OCI-LY1 (cell line): ENCODE measurements around the gene SCNN1G.
"Not testable (repeated sequence)": the region's sequence is repeated elsewhere in the genome, so short reads cannot be mapped to it uniquely, and the experiment has no call there.

Experiments used
- H2AFZ ChIP-seq: fragments of 200-600 bp; sonication (generic), shearing (Covaris generic); 2 replicates; pipeline ENCODE4 v1.6.0; 2014; ENCODE audit warnings: antibody characterized with exemption, mild to moderate bottlenecking, low read length
- H3F3A ChIP-seq: fragments of 200-600 bp; sonication (generic), shearing (Covaris generic); 2 replicates; pipeline ENCODE4 v1.6.0; 2014; ENCODE audit warnings: mild to moderate bottlenecking, antibody characterized with exemption, low read length, moderate library complexity; ENCODE audit not compliant: insufficient read depth
- H3K27ac ChIP-seq: fragments of 200-600 bp; sonication (generic); 2 replicates; pipeline ENCODE4 v1.5.1; 2014; ENCODE audit warnings: low read length, mixed run types, mild to moderate bottlenecking, low read depth; ENCODE audit not compliant: poor library complexity, severe bottlenecking
- H3K27me3 ChIP-seq: fragments of 200-600 bp; sonication (generic); 2 replicates; pipeline ENCODE4 v1.6.0; 2014; ENCODE audit warnings: antibody characterized with exemption, mild to moderate bottlenecking, low read length, moderate library complexity; ENCODE audit not compliant: insufficient read depth
- H3K36me3 ChIP-seq: fragments of 200-600 bp; sonication (generic); 2 replicates; pipeline ENCODE4 v1.6.1; 2014; ENCODE audit warnings: mild to moderate bottlenecking, antibody characterized with exemption, low read length, moderate library complexity, mixed read lengths; ENCODE audit not compliant: insufficient read depth
- H3K4me1 ChIP-seq: fragments of 200-600 bp; sonication (generic); 2 replicates; pipeline ENCODE4 v1.5.1; 2014; ENCODE audit warnings: mild to moderate bottlenecking, low read length, moderate library complexity; ENCODE audit not compliant: insufficient read depth, severe bottlenecking
- H3K4me2 ChIP-seq: fragments of 200-600 bp; sonication (generic), shearing (Covaris generic); 2 replicates; pipeline ENCODE4 v1.6.1; 2014; ENCODE audit warnings: low read length
- H3K4me3 ChIP-seq: fragments of 200-600 bp; sonication (generic); 2 replicates; pipeline ENCODE4 v1.5.1; 2014; ENCODE audit warnings: low read length, low read depth, mild to moderate bottlenecking, mixed read lengths; ENCODE audit not compliant: poor library complexity, severe bottlenecking
- H3K79me2 ChIP-seq: fragments of 200-600 bp; shearing (Covaris generic); 2 replicates; pipeline ENCODE4 v1.6.1; 2016; ENCODE audit warnings: mixed run types, low read length, mixed read lengths; ENCODE audit not compliant: insufficient read depth
- H3K9ac ChIP-seq: fragments of 200-600 bp; sonication (generic), shearing (Covaris generic); 2 replicates; pipeline ENCODE4 v1.6.1; 2014; ENCODE audit warnings: mild to moderate bottlenecking, low read length, mixed read lengths
- H3K9me2 ChIP-seq: fragments of 200-600 bp; sonication (generic), shearing (Covaris generic); 2 replicates; pipeline ENCODE4 v1.6.1; 2014; ENCODE audit warnings: low read depth, mild to moderate bottlenecking, low read length, mixed read lengths
- H3K9me3 ChIP-seq: fragments of 200-600 bp; shearing (Covaris generic); 2 replicates; pipeline ENCODE4 v1.6.1; 2014; ENCODE audit warnings: low read length, mixed read lengths
- H4K20me1 ChIP-seq: fragments of 200-600 bp; sonication (generic), shearing (Covaris generic); 2 replicates; pipeline ENCODE4 v1.6.0; 2016; ENCODE audit warnings: mild to moderate bottlenecking, low read length; ENCODE audit not compliant: insufficient read depth
- CTCF ChIP-seq: fragments of 200-600 bp; sonication (generic), shearing (Covaris generic); IDR thresholded peaks from 2 replicates; pipeline ENCODE4 v1.5.1; 2017; ENCODE audit warnings: mild to moderate bottlenecking, antibody characterized with exemption, low read length, moderate library complexity, mixed read lengths
- EZH2 ChIP-seq: fragments of 200-600 bp; sonication (generic), shearing (Covaris generic); IDR thresholded peaks from 2 replicates; pipeline ENCODE4 v1.8.0; 2017; ENCODE audit warnings: borderline replicate concordance, mixed run types, mild to moderate bottlenecking, antibody characterized with exemption, low read length, moderate library complexity, mixed read lengths

Gene SCNN1G

GRCh38 chr16:23143391-23143790 lies 39.2 kb upstream of the SCNN1G start:
- peaks cover 13% of the 10 kb centered on the region for H3K4me1 ChIP-seq
- H3K27me3 ChIP-seq: no peaks in the 10 kb centered on the region
- H3K9ac ChIP-seq: no peak overlapping the region
- no peaks in the 10 kb centered on the region for H3K36me3 ChIP-seq
- H3K79me2 ChIP-seq: peaks cover 6% of the 10 kb centered on the region; the same call in 1 of the 2 replicates
- no peaks in the 10 kb centered on the region for H4K20me1 ChIP-seq
- no peak overlapping the region for H3K27ac ChIP-seq
- no peaks in the 10 kb centered on the region for H3F3A ChIP-seq
- no peak overlapping the region for H3K4me3 ChIP-seq
- H3K9me2 ChIP-seq: no peaks in the 10 kb centered on the region
- H2AFZ ChIP-seq: no peak overlapping the region
- H3K9me3 ChIP-seq: peaks cover 7% of the 10 kb centered on the region; the same call in 1 of the 2 replicates
- no peak overlapping the region for H3K4me2 ChIP-seq
- TF ChIP-seq EZH2 (no peak), CTCF (no peak)

- not testable (repeated sequence) for H3K36me3 ChIP-seq, H3K27me3 ChIP-seq, H3K79me2 ChIP-seq, H3K4me2 ChIP-seq, H3K4me3 ChIP-seq, H4K20me1 ChIP-seq, H2AFZ ChIP-seq, H3K9me3 ChIP-seq, H3K9me2 ChIP-seq, H3K9ac ChIP-seq, H3K27ac ChIP-seq, H3F3A ChIP-seq
- H3K4me1 ChIP-seq: peaks cover 13% of the 10 kb centered on the region
Observed at GRCh38 chr16:23144393-23144792, 38.2 kb upstream of the SCNN1G start.

- Histone ChIP-seq H3K27me3 (no peaks in the 10 kb centered on the region), H3K27ac (no peak overlapping the region), H3K79me2 (peaks cover 6% of the 10 kb centered on the region; the same call in 1 of the 2 replicates), H4K20me1 (no peaks in the 10 kb centered on the region), H3K4me3 (no peak overlapping the region), H2AFZ (no peak overlapping the region), H3F3A (no peaks in the 10 kb centered on the region), H3K36me3 (no peaks in the 10 kb centered on the region), H3K9me2 (no peaks in the 10 kb centered on the region), H3K4me1 (peaks cover 17% of the 10 kb centered on the region), H3K9me3 (0 out of 2 replicates have a peak, but pooled peaks cover 2% of the 10 kb centered on the region), H3K4me2 (no peak overlapping the region), H3K9ac (no peak overlapping the region)
- TF ChIP-seq EZH2: no peak
- TF ChIP-seq CTCF: no peak
Observed at GRCh38 chr16:23145186-23145585, 37.4 kb upstream of the SCNN1G start.

GRCh38 chr16:23145608-23146007 lies 36.9 kb upstream of the SCNN1G start:
- Histone ChIP-seq H3K4me1 (peaks cover 17% of the 10 kb centered on the region), H3K9me2 (no peaks in the 10 kb centered on the region), H3K79me2 (peaks cover 6% of the 10 kb centered on the region; the same call in 1 of the 2 replicates), H3K27ac (no peak overlapping the region), H3K4me2 (no peak overlapping the region), H3K27me3 (no peaks in the 10 kb centered on the region), H3K36me3 (no peaks in the 10 kb centered on the region), H4K20me1 (no peaks in the 10 kb centered on the region), H3K9ac (no peak overlapping the region), H3K4me3 (no peak overlapping the region), H3K9me3 (0 out of 2 replicates have a peak, but pooled peaks cover 2% of the 10 kb centered on the region), H3F3A (no peaks in the 10 kb centered on the region), H2AFZ (no peak overlapping the region)
- TF ChIP-seq CTCF (no peak), EZH2 (no peak)
